B cell (primary cell): ENCODE measurements around the gene LRRTM3. TPM values are rescaled to one million over a fixed set of nuclear protein-coding genes. Genes with fewer than 3 reads are reported as not detected.

ENCODE experiments used
- ATAC-seq: fragments of 200-7000 bp; cut with Tn5 transposase; one replicate; pipeline ENCODE4 v1.10.0; 2021; ENCODE audit warnings: low read depth, mild to moderate bottlenecking, moderate number of reproducible peaks, moderate library complexity
- CTCF ChIA-PET: fragments of 350-600 bp; sonication (Branson Sonifier 250); formaldehyde crosslinking; loops from one replicate; lab custom pipeline; 2021; ENCODE audit warnings: antibody characterized with exemption, inconsistent platforms; lab: Charles Lee
- POLR2A ChIA-PET: fragments of 350-600 bp; sonication (Branson Sonifier 250); formaldehyde crosslinking; loops from one replicate; lab custom pipeline; 2021; ENCODE audit warnings: antibody characterized with exemption; lab: Charles Lee
- DNase-seq: peaks from one replicate; pipeline ENCODE4 v3.0.0; 2013
- H2AFZ ChIP-seq: 2 replicates; pipeline ENCODE4 v1.6.1; 2012; ENCODE audit warnings: mild to moderate bottlenecking, low read depth, low read length; ENCODE audit not compliant: insufficient read depth, poor library complexity, severe bottlenecking
- H3K27ac ChIP-seq, 2 donors: 1 replicate in 1 of 2; 2 replicates in 1 of 2; pipeline ENCODE4 v1.5.1; 2012 to 2013; ENCODE audit warnings: low read length in 2 of 2, mild to moderate bottlenecking in 2 of 2, moderate library complexity in 1 of 2
- H3K27me3 ChIP-seq, 4 experiments: fragments of 200-600 bp in 1 of 4; sonication (generic) in 1 of 4; replicated peaks in 1 of 4; 1 replicate in 2 of 4; 2 replicates in 2 of 4; pipeline versions ENCODE4 v1.6.1 to v1.7.0; 2013 to 2016; ENCODE audit warnings: low read length in 3 of 4, mild to moderate bottlenecking in 2 of 4, mixed read lengths in 1 of 4, moderate library complexity in 1 of 4; ENCODE audit not compliant: insufficient read depth in 4 of 4, control insufficient read depth in 3 of 4; ENCODE audit errors: control extremely low read depth in 1 of 4
- H3K36me3 ChIP-seq, 2 experiments: replicated peaks in 1 of 2; 1 replicate in 1 of 2; 2 replicates in 1 of 2; pipeline versions ENCODE4 v1.6.1 to v1.7.1; 2013; ENCODE audit warnings: low read length in 1 of 2; ENCODE audit not compliant: insufficient read depth in 2 of 2, control insufficient read depth in 1 of 2; ENCODE audit errors: control extremely low read depth in 1 of 2, extremely low read depth in 1 of 2
- H3K4me1 ChIP-seq, 2 donors: fragments of 200-600 bp in 1 of 2; sonication (generic) in 1 of 2; 1 replicate in 1 of 2; 2 replicates in 1 of 2; pipeline versions ENCODE4 v1.5.1 to v1.6.1; 2013 to 2017; ENCODE audit warnings: low read length in 2 of 2; ENCODE audit not compliant: control insufficient read depth in 2 of 2, insufficient read depth in 2 of 2
- H3K4me2 ChIP-seq: replicated peaks from 2 replicates; pipeline ENCODE3; 2012; ENCODE audit warnings: mild to moderate bottlenecking, low read depth, low read length; ENCODE audit not compliant: poor library complexity, severe bottlenecking
- H3K4me3 ChIP-seq, 5 experiments: fragments of 200-600 bp in 1 of 5; sonication (generic) in 1 of 5; 1 replicate in 3 of 5; 2 replicates in 2 of 5; pipeline versions ENCODE4 v1.5.1 to v1.7.0; 2011 to 2016; ENCODE audit warnings: low read length in 4 of 5, mild to moderate bottlenecking in 4 of 5, low read depth in 2 of 5, control low read depth in 1 of 5, moderate library complexity in 1 of 5; ENCODE audit not compliant: insufficient read depth in 1 of 5; ENCODE audit errors: control extremely low read depth in 1 of 5, extremely low read depth in 1 of 5
- H3K79me2 ChIP-seq: fragments of 200-600 bp; sonication (generic); one replicate; pipeline ENCODE4 v1.6.0; 2016; ENCODE audit warnings: low read length; ENCODE audit not compliant: control insufficient read depth, insufficient read depth
- H3K9ac ChIP-seq: fragments of 200-600 bp; sonication (generic); 2 replicates; pipeline ENCODE4 v1.6.1; 2017; ENCODE audit warnings: mild to moderate bottlenecking, low read length, moderate library complexity
- H3K9me3 ChIP-seq, 3 donors: one replicate each; pipeline versions ENCODE4 v1.6.1 to v1.7.1; 2013; ENCODE audit warnings: low read length in 2 of 3; ENCODE audit not compliant: control insufficient read depth in 2 of 3, insufficient read depth in 1 of 3; ENCODE audit errors: control extremely low read depth in 1 of 3
- H4K20me1 ChIP-seq: 2 replicates; pipeline ENCODE4 v1.6.0; 2012; ENCODE audit warnings: mild to moderate bottlenecking, low read length; ENCODE audit not compliant: insufficient read depth, control insufficient read depth, poor library complexity, severe bottlenecking
- H3K27ac Mint-ChIP-seq: one replicate; pipeline ENCODE4 v1.8.0; 2021; ENCODE audit warnings: mixed read lengths
- H3K27me3 Mint-ChIP-seq: one replicate; pipeline ENCODE4 v1.8.0; 2021; ENCODE audit warnings: mixed read lengths
- H3K4me1 Mint-ChIP-seq: one replicate; pipeline ENCODE4 v1.8.0; 2021; ENCODE audit warnings: mixed read lengths
- H3K4me3 Mint-ChIP-seq: one replicate; pipeline ENCODE4 v1.8.0; 2021; ENCODE audit warnings: mixed read lengths
- H3K9me3 Mint-ChIP-seq: one replicate; pipeline ENCODE4 v1.8.0; 2022; ENCODE audit warnings: mixed read lengths; ENCODE audit not compliant: insufficient read depth
- EZH2 ChIP-seq: IDR thresholded peaks from 2 replicates; pipeline ENCODE4 v1.6.1; 2012; ENCODE audit warnings: borderline replicate concordance, low read depth, mild to moderate bottlenecking, moderate library complexity, low read length; ENCODE audit not compliant: insufficient read depth, poor library complexity, severe bottlenecking
- WGBS: methylation state at CpG from one replicate; pipeline ENCODE4 v1.1.5; 2013; ENCODE audit warnings: missing lambda C conversion rate; ENCODE audit not compliant: insufficient coverage; 5-methylcytosine and 5-hydroxymethylcytosine counted together
- intact Hi-C: fragments of 100-400 bp; cut with micrococcal nuclease; formaldehyde crosslinking; loops from one replicate; pipeline ENCODE4 v1.10.0; 2022
- polyA plus RNA-seq: library from polyadenylated mRNA; depleted of rRNA; stranded (reverse); fragments of >200 nt; gene quantifications from 2 replicates; pipeline ENCODE4 v1.2.3, GENCODE V29; 2012
- total RNA-seq, 2 donors: library from RNA; stranded (reverse); fragments of 120-200 nt in 1 of 2; gene quantifications; 1 replicate in 1 of 2; 2 replicates in 1 of 2; pipeline versions ENCODE4 v1.2.3 to v1.2.4, GENCODE V29; 2013 to 2022
- TF ChIP-seq, protein P1 (sequence below): fragments of 200-600 bp; IDR thresholded peaks from one replicate; pipeline ENCODE4 v1.8.0; 2022; ENCODE audit warnings: antibody characterized with exemption, mild to moderate bottlenecking

LRRTM3 gene
- total and polyA plus RNA-seq, 2 donors (not counting 1 experiment from before 2014, with no cell fraction given), result not detected

DNA sequence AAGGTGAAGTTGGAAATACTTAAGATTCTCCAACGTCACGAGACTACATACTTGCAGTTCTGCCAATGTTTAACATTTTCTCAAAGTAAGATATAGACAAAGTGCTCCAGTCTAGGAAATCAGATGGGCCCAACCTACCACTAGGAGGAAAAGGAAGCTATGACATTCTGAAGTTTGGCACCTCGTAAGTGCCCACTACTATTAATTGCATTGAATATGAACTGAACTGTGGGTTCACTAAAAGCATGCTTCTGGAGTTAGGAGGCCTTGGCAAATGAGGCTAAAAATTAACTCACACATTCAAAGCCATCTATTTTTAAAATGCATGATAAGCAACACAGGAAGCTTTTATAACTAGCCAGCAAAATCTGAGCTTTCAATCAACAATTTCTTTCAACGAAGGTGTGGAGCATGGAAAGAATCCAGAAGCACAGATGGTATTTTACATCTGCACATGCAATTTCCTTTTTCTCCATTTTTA is 149.7 kb downstream of the LRRTM3 start:
- H3K4me1 ChIP-seq, result no peaks in the 10 kb centered on the region
- ChIA-PET CTCF (no interaction called here), POLR2A (no interaction called here)
- Mint-ChIP-seq H3K27ac (no peak overlapping the region), H3K27me3 (no peaks in the 10 kb centered on the region), H3K4me3 (no peak overlapping the region), H3K4me1 (no peaks in the 10 kb centered on the region), H3K9me3 (peaks cover 2% of the 10 kb centered on the region)
- DNase-seq, result no peak
- H3K79me2 ChIP-seq, result no peaks in the 10 kb centered on the region
- H3K36me3 ChIP-seq, result no peaks in the 10 kb centered on the region
- H4K20me1 ChIP-seq, result no peaks in the 10 kb centered on the region
- H3K4me3 ChIP-seq, result no peak overlapping the region
- no peak overlapping the region for H3K27ac ChIP-seq
- H3K9me3 ChIP-seq, result no peaks in the 10 kb centered on the region
- H3K27me3 ChIP-seq, result no peaks in the 10 kb centered on the region
- no CpG with 5 or more reads among the region's 4 CpGs for WGBS
- no peak overlapping the region for H2AFZ ChIP-seq
- TF ChIP-seq, protein P1, sequence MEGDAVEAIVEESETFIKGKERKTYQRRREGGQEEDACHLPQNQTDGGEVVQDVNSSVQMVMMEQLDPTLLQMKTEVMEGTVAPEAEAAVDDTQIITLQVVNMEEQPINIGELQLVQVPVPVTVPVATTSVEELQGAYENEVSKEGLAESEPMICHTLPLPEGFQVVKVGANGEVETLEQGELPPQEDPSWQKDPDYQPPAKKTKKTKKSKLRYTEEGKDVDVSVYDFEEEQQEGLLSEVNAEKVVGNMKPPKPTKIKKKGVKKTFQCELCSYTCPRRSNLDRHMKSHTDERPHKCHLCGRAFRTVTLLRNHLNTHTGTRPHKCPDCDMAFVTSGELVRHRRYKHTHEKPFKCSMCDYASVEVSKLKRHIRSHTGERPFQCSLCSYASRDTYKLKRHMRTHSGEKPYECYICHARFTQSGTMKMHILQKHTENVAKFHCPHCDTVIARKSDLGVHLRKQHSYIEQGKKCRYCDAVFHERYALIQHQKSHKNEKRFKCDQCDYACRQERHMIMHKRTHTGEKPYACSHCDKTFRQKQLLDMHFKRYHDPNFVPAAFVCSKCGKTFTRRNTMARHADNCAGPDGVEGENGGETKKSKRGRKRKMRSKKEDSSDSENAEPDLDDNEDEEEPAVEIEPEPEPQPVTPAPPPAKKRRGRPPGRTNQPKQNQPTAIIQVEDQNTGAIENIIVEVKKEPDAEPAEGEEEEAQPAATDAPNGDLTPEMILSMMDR, result no peak
- TF ChIP-seq EZH2, result no peak
- no peak for ATAC-seq
- no peak overlapping the region for H3K9ac ChIP-seq
- intact Hi-C loops, result no loop called here
- H3K4me2 ChIP-seq, result no peak overlapping the region

DNA sequence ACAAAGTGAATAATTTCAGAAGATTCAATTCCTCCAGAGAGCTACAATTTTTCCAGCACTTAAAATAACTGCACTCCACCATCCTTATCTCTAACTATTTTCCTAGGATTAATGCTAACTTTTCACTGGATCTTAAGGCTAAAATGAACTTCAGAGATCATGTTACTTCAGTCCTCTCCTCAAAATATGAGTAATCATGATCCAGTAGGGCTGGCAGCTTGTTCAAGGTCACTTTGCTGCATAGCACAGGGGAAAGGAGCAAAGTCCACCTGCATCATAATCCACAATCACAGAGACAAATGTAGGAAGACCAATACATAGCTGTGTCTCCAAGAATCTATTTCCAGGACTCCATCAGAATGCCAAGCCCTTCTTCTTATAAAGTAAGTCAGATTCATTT is 150.3 kb downstream of the LRRTM3 start:
- ChIA-PET CTCF (no interaction called here), POLR2A (no interaction called here)
- no peak for ATAC-seq
- H3K27ac Mint-ChIP-seq, result no peak overlapping the region
- no peaks in the 10 kb centered on the region for H3K4me1 Mint-ChIP-seq
- H3K27me3 ChIP-seq, result no peaks in the 10 kb centered on the region
- no peaks in the 10 kb centered on the region for H3K36me3 ChIP-seq
- H2AFZ ChIP-seq, result no peak overlapping the region
- no peaks in the 10 kb centered on the region for H4K20me1 ChIP-seq
- no peak for DNase-seq
- H3K9me3 Mint-ChIP-seq, result peaks cover 2% of the 10 kb centered on the region
- no peaks in the 10 kb centered on the region for H3K27me3 Mint-ChIP-seq
- intact Hi-C loops, result no loop called here
- no peak overlapping the region for H3K4me3 ChIP-seq
- H3K9me3 ChIP-seq, result no peaks in the 10 kb centered on the region
- no peaks in the 10 kb centered on the region for H3K4me1 ChIP-seq
- H3K4me2 ChIP-seq, result no peak overlapping the region
- no peak overlapping the region for H3K9ac ChIP-seq
- TF ChIP-seq EZH2, result no peak
- TF ChIP-seq, protein P1, result no peak
- H3K79me2 ChIP-seq, result no peaks in the 10 kb centered on the region
- no peak overlapping the region for H3K27ac ChIP-seq
- no peak overlapping the region for H3K4me3 Mint-ChIP-seq
